Esophagus (tissue), 2 donors: ENCODE data around the gene AP3S1. TPM values are rescaled to one million over a fixed set of nuclear protein-coding genes. Genes with fewer than 3 reads are reported as not detected.

ENCODE experiments used
- H3K27ac ChIP-seq, 2 donors: one replicate each; pipeline ENCODE4 v1.5.1; 2013; ENCODE audit warnings: low read depth in 2 of 2, mild to moderate bottlenecking in 2 of 2, inconsistent platforms in 1 of 2, low read length in 1 of 2, moderate library complexity in 1 of 2
- H3K27me3 ChIP-seq, 2 donors: one replicate each; pipeline ENCODE4 v1.6.1; 2013; ENCODE audit warnings: low read length in 2 of 2, control low read depth in 1 of 2, mild to moderate bottlenecking in 1 of 2; ENCODE audit not compliant: insufficient read depth in 2 of 2, control insufficient read depth in 1 of 2
- H3K36me3 ChIP-seq, 2 donors: one replicate each; pipeline ENCODE4 v1.6.1; 2013; ENCODE audit warnings: low read length in 1 of 2; ENCODE audit not compliant: control insufficient read depth in 2 of 2, insufficient read depth in 2 of 2
- H3K4me1 ChIP-seq, 2 donors: one replicate each; pipeline ENCODE4 v1.6.1; 2013; ENCODE audit warnings: low read length in 1 of 2; ENCODE audit not compliant: control insufficient read depth in 2 of 2, insufficient read depth in 2 of 2
- H3K4me3 ChIP-seq, 2 donors: one replicate each; pipeline ENCODE4 v1.5.1; 2013; ENCODE audit warnings: low read length in 2 of 2, mild to moderate bottlenecking in 2 of 2, low read depth in 1 of 2, moderate library complexity in 1 of 2
- H3K9me3 ChIP-seq, 2 donors: one replicate each; pipeline ENCODE4 v1.6.1; 2013; ENCODE audit warnings: mild to moderate bottlenecking in 2 of 2, low read depth in 1 of 2, low read length in 1 of 2, moderate library complexity in 1 of 2; ENCODE audit not compliant: control insufficient read depth in 2 of 2, insufficient read depth in 1 of 2
- WGBS, 2 donors: extraction: QIAGEN DNeasy Blood & Tissue Kit; methylation state at CpG; one replicate each; pipeline ENCODE4 v1.1.7; 2013; 5-methylcytosine and 5-hydroxymethylcytosine counted together
- polyA plus RNA-seq, 2 donors: library from polyadenylated mRNA; stranded (reverse); fragments of 200-250 nt; gene quantifications; one replicate each; pipeline ENCODE4 v1.2.3, GENCODE V29; 2013
- donor health status: healthy with polysubstance abuse.
- donor health status: Bipolar disorder and iron deficiency.

AP3S1 gene
- polyA plus RNA-seq, 2 donors, result 60.5 to 79.4 TPM

DNA sequence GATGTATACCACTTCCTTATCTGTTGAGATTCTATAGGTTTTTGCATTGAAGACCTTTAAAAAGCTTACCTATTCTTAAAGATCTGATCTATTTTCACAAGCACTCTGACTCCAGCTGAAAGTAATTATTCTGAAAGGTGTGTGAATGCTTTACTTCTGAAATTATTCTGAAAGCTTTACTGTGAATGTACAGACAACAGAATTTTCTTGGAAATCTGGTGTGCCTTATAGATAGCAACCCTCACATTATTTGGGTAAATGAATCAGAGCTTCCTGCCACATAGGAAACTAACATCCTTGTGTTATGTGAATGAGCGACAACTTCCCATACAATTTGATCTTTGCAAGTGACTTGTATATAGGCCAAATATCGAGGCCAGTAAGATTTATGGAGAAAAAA lies 31.8 kb upstream of the AP3S1 start:
- WGBS, 2 donors, result 66 to 77% methylated on average over 2 of the region's 2 CpGs

GRCh38 chr5:115810761-115811160 lies 31.0 kb upstream of the AP3S1 start:
- H3K36me3 ChIP-seq, result no peaks in the 10 kb centered on the region
- peaks cover 0 to 11% of the 10 kb centered on the region in 2 donors for H3K27me3 ChIP-seq
- H3K9me3 ChIP-seq, result no peaks in the 10 kb centered on the region
- no peak overlapping the region for H3K27ac ChIP-seq
- H3K4me1 ChIP-seq, result no peaks in the 10 kb centered on the region
- H3K4me3 ChIP-seq, result no peak overlapping the region

More for the DNA sequence above, 31.8 kb upstream of the AP3S1 start:
- no peaks in the 10 kb centered on the region for H3K4me1 ChIP-seq
- peaks cover 0 to 6% of the 10 kb centered on the region in 2 donors for H3K27me3 ChIP-seq
- no peaks in the 10 kb centered on the region for H3K9me3 ChIP-seq
- H3K27ac ChIP-seq, result no peak overlapping the region
- no peak overlapping the region for H3K4me3 ChIP-seq
- H3K36me3 ChIP-seq, result no peaks in the 10 kb centered on the region

DNA sequence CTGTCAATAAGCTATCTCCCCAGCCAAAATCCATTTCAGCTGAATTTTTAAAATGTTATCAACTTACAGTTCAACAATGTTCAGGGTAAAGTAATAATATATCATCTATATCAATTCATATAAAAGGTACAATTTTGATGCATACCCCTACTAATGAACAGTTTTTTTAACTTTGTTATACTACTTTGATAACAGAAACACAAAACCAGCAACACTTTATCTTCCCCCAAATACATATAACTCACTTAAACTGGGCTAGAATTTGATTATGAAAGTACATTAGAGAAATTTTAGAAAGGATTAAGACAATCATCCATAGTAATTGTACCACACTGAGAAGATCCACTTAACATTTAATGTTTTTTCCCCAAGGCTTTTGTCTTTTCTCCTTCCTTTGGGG lies 30.3 kb upstream of the AP3S1 start:
- H3K27ac ChIP-seq, result no peak overlapping the region
- H3K4me3 ChIP-seq, result no peak overlapping the region
- H3K36me3 ChIP-seq, result no peaks in the 10 kb centered on the region
- peaks cover 0 to 6% of the 10 kb centered on the region in 2 donors for H3K4me1 ChIP-seq
- H3K9me3 ChIP-seq, result no peaks in the 10 kb centered on the region
- peaks cover 0 to 12% of the 10 kb centered on the region in 2 donors for H3K27me3 ChIP-seq

- Histone ChIP-seq H3K9me3 (no peaks in the 10 kb centered on the region), H3K36me3 (no peaks in the 10 kb centered on the region), H3K4me3 (no peak overlapping the region), H3K27ac (no peak overlapping the region), H3K27me3 (peaks cover 0 to 12% of the 10 kb centered on the region in 2 donors), H3K4me1 (peaks cover 0 to 8% of the 10 kb centered on the region in 2 donors)
- WGBS, 2 donors, result 67 to 68% methylated on average over 1 of the region's 1 CpG
These were observed 29.4 kb upstream of the AP3S1 start for GRCh38 chr5:115812372-115812771.

- H3K4me1 ChIP-seq, result peaks cover 0 to 8% of the 10 kb centered on the region in 2 donors
- 75 to 86% methylated on average over 5 of the region's 5 CpGs for WGBS, 2 donors
- H3K4me3 ChIP-seq, result no peak overlapping the region
- H3K9me3 ChIP-seq, result no peaks in the 10 kb centered on the region
- H3K27me3 ChIP-seq, result peaks cover 3 to 12% of the 10 kb centered on the region in 2 donors
- no peak overlapping the region for H3K27ac ChIP-seq
- no peaks in the 10 kb centered on the region for H3K36me3 ChIP-seq
These were observed 28.0 kb upstream of the AP3S1 start for GRCh38 chr5:115813719-115814118.

DNA sequence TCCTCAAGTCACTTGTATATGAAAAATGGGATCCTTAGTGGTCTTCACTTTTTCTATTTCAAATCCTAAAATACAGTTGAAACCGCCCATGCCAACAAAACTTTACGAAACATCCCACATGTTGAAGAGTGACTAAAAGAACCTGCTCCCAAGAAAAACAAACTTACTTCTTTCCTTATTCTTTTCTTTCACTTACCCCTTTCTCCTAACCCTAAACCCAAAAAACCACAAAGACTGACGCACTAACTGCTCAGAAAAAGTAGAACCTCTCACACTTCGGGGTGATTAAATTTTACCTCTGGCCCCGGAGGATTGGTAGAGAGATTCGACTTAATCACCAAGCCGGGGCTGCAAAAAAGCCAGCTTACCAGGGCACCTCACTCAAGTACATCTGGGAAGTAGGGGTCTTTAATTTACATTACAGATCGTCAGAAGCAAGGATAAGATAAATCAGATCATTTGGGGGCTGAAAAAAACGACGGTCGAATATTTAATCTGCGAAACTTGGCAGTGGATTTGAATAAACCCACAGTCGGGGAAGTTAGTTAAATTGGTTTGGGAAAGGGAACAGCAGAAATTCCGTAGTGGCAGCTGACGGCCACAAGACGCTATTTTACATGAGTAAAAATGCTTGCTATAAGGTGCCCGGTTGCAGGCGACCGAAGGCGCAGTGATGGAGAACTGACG lies 26.6 kb upstream of the AP3S1 start:
- Histone ChIP-seq H3K4me1 (peaks cover 0 to 8% of the 10 kb centered on the region in 2 donors), H3K36me3 (no peaks in the 10 kb centered on the region), H3K27me3 (peaks cover 3 to 12% of the 10 kb centered on the region in 2 donors), H3K9me3 (no peaks in the 10 kb centered on the region), H3K27ac (no peak overlapping the region), H3K4me3 (peak overlapping the region in 1 of 2 donors; percentile 42)
- WGBS, 2 donors, result 31 to 32% methylated on average over 21 of the region's 21 CpGs

GRCh38 chr5:115815693-115816225 lies 26.0 kb upstream of the AP3S1 start:
- H3K27ac ChIP-seq, result no peak overlapping the region
- peak overlapping the region; percentile 42 to 45 for H3K4me3 ChIP-seq
- H3K9me3 ChIP-seq, result no peaks in the 10 kb centered on the region
- H3K36me3 ChIP-seq, result no peaks in the 10 kb centered on the region
- 2 to 4% methylated on average over 40 to 48 of the region's 48 CpGs for WGBS, 2 donors
- H3K4me1 ChIP-seq, result peaks cover 0 to 8% of the 10 kb centered on the region in 2 donors
- H3K27me3 ChIP-seq, result peaks cover 3 to 12% of the 10 kb centered on the region in 2 donors

DNA sequence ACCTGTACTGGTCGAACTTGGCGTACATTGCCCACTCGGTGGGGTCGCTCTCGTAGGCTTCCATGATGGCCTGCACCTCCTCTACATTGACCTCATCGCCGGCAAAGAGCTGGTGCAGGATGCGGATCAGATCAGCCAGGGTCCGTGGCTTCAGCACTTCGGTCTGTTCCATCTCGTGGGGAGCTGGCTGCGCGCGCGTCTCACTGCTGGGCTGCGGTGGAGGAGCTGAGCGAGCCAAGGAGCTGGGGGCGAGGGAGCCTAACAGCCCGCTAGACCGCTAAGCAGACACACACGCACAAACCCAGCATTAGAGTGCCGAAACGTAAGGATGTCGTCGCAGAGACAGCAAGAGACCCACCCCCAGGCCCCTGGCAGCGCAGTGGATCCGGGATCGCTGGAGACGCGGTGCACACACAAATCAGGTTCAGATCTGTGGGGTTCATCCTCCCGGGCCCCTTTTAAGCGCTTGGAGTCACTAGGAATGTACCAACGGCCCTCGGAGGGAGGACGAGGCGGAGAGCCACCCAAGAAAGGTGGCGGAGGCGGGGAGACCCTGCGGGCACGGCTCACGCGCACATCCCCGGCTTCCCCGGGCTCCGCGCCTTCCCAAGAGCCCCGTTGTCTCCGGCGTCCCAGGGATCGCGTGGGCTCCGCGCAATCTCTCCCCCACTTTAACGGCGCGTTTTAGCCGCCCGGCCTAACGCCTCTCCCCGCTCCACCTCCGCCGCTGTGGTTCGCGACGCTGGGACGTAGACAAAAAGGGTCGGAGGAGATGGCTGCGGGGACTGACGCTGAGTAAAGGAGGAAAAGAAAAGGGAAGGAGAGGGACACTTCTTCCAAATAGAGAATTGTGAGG lies 25.3 kb upstream of the AP3S1 start, which contains the start of gene CDO1:
TSS of gene CDO1 (minus strand) at position 434 of the 856 bp plus-strand sequence. CDS start at position 172, 262 bp downstream.
- WGBS, 2 donors, result 2 to 4% methylated on average over 68 to 69 of the region's 69 CpGs
- no peaks in the 10 kb centered on the region for H3K9me3 ChIP-seq
- H3K27me3 ChIP-seq, result peaks cover 3 to 12% of the 10 kb centered on the region in 2 donors
- H3K36me3 ChIP-seq, result no peaks in the 10 kb centered on the region
- H3K4me1 ChIP-seq, result peaks cover 0 to 8% of the 10 kb centered on the region in 2 donors
- H3K4me3 ChIP-seq, result peak within 1 kb of the TSS; percentile 42 to 45
- peak within 1 kb of the TSS; percentile 27 to 53 for H3K27ac ChIP-seq

DNA sequence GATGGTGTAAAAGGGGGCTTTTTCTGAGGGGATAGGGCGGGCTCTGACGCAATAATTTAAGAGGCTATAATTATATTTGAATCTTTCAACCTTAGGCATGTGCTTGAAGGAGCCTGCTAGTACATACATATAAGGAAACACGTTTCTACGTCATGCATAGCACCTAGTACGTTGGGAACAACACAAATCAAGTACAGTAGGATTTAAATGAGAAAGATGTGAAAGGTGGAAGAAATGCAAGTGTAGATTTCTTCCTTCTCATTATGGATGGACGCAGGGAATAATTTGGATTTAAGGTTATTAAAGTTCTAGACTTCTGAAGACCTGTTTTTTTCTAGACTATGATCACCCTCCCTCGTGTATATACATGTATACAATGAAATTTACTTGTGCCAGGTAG lies 24.3 kb upstream of the AP3S1 start:
- H3K36me3 ChIP-seq, result no peaks in the 10 kb centered on the region
- no peak overlapping the region for H3K4me3 ChIP-seq
- WGBS, 2 donors, result 80 to 84% methylated on average over 7 of the region's 7 CpGs
- H3K27me3 ChIP-seq, result peaks cover 3 to 12% of the 10 kb centered on the region in 2 donors
- H3K9me3 ChIP-seq, result peaks cover 0 to 2% of the 10 kb centered on the region in 2 donors
- H3K27ac ChIP-seq, result no peak overlapping the region
- H3K4me1 ChIP-seq, result peaks cover 0 to 8% of the 10 kb centered on the region in 2 donors
